ENCODE results near the gene EIF5B. TPM values are rescaled to one million over a fixed set of nuclear protein-coding genes. Genes with fewer than 3 reads are reported as not detected.
"Not testable (repeated sequence)": the region's sequence is repeated elsewhere in the genome, so short reads cannot be mapped to it uniquely, and the experiment has no call there.

Gene EIF5B
- 20.8 and 26.6 TPM in 2 replicates for total RNA-seq

GRCh38 chr2:99337113-99338028 is at the start of gene EIF5B:
Gene EIF5B, plus strand, starts transcription at chr2:99337389. Its CDS starts 166 bp downstream, at chr2:99337555.
- TF ChIP-seq CTCF (conservative IDR thresholded peaks at IDR 0.05; ENCODE audit: low read depth, low read length): peak; percentile 55
- peak within 1 kb of the TSS; percentile 79 for H3K4me3 ChIP-seq (ENCODE audit: low read depth, low read length)
- DNase-seq (ENCODE audit: low read depth): no peak

- no peak for DNase-seq (ENCODE audit: low read depth)
- no peak for TF ChIP-seq CTCF (conservative IDR thresholded peaks at IDR 0.05; ENCODE audit: low read depth, low read length)
- no peak overlapping the region for H3K4me3 ChIP-seq (ENCODE audit: low read depth, low read length)
These were observed 39.2 kb upstream of the EIF5B start for GRCh38 chr2:99297994-99298393.

- H3K4me3 ChIP-seq (ENCODE audit: low read depth, low read length): no peak overlapping the region
- TF ChIP-seq CTCF (conservative IDR thresholded peaks at IDR 0.05; ENCODE audit: low read depth, low read length): no peak
- DNase-seq (ENCODE audit: low read depth): no peak
These were observed 37.6 kb upstream of the EIF5B start for GRCh38 chr2:99299580-99299979.

GRCh38 chr2:99301097-99301496 is 36.1 kb upstream of the EIF5B start, which contains the start of gene LYG1:
Gene LYG1, minus strand, starts transcription at chr2:99301197. Its CDS starts 5,527 bp downstream, at chr2:99295670.
- not testable (repeated sequence) for DNase-seq (ENCODE audit: low read depth); H3K4me3 ChIP-seq (ENCODE audit: low read depth, low read length)

GRCh38 chr2:99317161-99317872 is 19.9 kb upstream of the EIF5B start:
- no peak for TF ChIP-seq CTCF (conservative IDR thresholded peaks at IDR 0.05; ENCODE audit: low read depth, low read length)
- DNase-seq (ENCODE audit: low read depth): peak; percentile 74
- no peak overlapping the region for H3K4me3 ChIP-seq (ENCODE audit: low read depth, low read length)

GRCh38 chr2:99317873-99318200 is 19.4 kb upstream of the EIF5B start:
- H3K4me3 ChIP-seq (ENCODE audit: low read depth, low read length); DNase-seq (ENCODE audit: low read depth): not testable (repeated sequence)

GRCh38 chr2:99325384-99325783 is 11.8 kb upstream of the EIF5B start:
- TF ChIP-seq CTCF (conservative IDR thresholded peaks at IDR 0.05; ENCODE audit: low read depth, low read length): no peak
- no peak overlapping the region for H3K4me3 ChIP-seq (ENCODE audit: low read depth, low read length)
- DNase-seq (ENCODE audit: low read depth): no peak

Measured in epithelial cell of proximal tubule (primary cell).